IPS DF 6.9 (cell line): Measurements from ENCODE around the gene FBXO41.

Experiments used
- DNase-seq: peaks from one replicate; pipeline ENCODE4 v3.0.0-alpha.2; 2013; ENCODE audit warnings: low read depth, low spot score
- H3K27ac ChIP-seq: one replicate; pipeline ENCODE4 v1.5.1; 2013; ENCODE audit warnings: low read length, control low read depth
- H3K27me3 ChIP-seq: 2 replicates; pipeline ENCODE4 v1.6.1; 2013; ENCODE audit warnings: mild to moderate bottlenecking, low read length; ENCODE audit not compliant: control insufficient read depth, insufficient read depth
- H3K36me3 ChIP-seq: 2 replicates; pipeline ENCODE4 v1.6.1; 2013; ENCODE audit warnings: low read length; ENCODE audit not compliant: control insufficient read depth, insufficient read depth
- H3K4me1 ChIP-seq: 2 replicates; pipeline ENCODE4 v1.6.1; 2013; ENCODE audit warnings: low read length; ENCODE audit not compliant: control insufficient read depth, insufficient read depth
- H3K4me3 ChIP-seq: 2 replicates; pipeline ENCODE4 v1.5.1; 2013; ENCODE audit warnings: mild to moderate bottlenecking, low read length
- H3K9me3 ChIP-seq: 2 replicates; pipeline ENCODE4 v1.6.1; 2013; ENCODE audit warnings: low read length, inconsistent platforms; ENCODE audit not compliant: control insufficient read depth, insufficient read depth
- WGBS: extraction: QIAGEN DNeasy Blood & Tissue Kit; methylation state at CpG from one replicate; pipeline ENCODE4 v1.1.7; 2013; ENCODE audit warnings: mixed read lengths, missing lambda C conversion rate; ENCODE audit not compliant: insufficient read length, insufficient coverage; 5-methylcytosine and 5-hydroxymethylcytosine counted together

The FBXO41 gene

GRCh38 chr2:73244580-73244979, 39.7 kb downstream of the FBXO41 start:
- H3K9me3 ChIP-seq, result no peaks in the 10 kb centered on the region
- no CpG with 5 or more reads among the region's 3 CpGs for WGBS
- H3K4me3 ChIP-seq, result no peak overlapping the region
- no peak overlapping the region for H3K27ac ChIP-seq
- H3K4me1 ChIP-seq, result no peaks in the 10 kb centered on the region
- no peaks in the 10 kb centered on the region for H3K27me3 ChIP-seq
- peaks cover 52% of the 10 kb centered on the region for H3K36me3 ChIP-seq
- DNase-seq, result no peak

GRCh38 chr2:73243884-73244570, 40.3 kb downstream of the FBXO41 start:
- Histone ChIP-seq H3K4me3 (no peak overlapping the region), H3K9me3 (no peaks in the 10 kb centered on the region), H3K27ac (no peak overlapping the region), H3K27me3 (no peaks in the 10 kb centered on the region), H3K4me1 (no peaks in the 10 kb centered on the region), H3K36me3 (peaks cover 50% of the 10 kb centered on the region)
- DNase-seq, result no peak
- WGBS, result no CpG with 5 or more reads among the region's 5 CpGs

GRCh38 chr2:73239776-73240175, 44.5 kb downstream of the FBXO41 start:
- no peak for DNase-seq
- WGBS, result no CpG with 5 or more reads among the region's 3 CpGs
- no peak overlapping the region for H3K27ac ChIP-seq
- H3K4me3 ChIP-seq, result no peak overlapping the region
- H3K27me3 ChIP-seq, result no peaks in the 10 kb centered on the region
- H3K4me1 ChIP-seq, result no peaks in the 10 kb centered on the region; the same call in 1 of the 2 replicates
- H3K9me3 ChIP-seq, result no peaks in the 10 kb centered on the region
- peaks cover 18% of the 10 kb centered on the region for H3K36me3 ChIP-seq

- no peaks in the 10 kb centered on the region for H3K9me3 ChIP-seq
- WGBS, result no CpG with 5 or more reads among the region's 1 CpG
- H3K27me3 ChIP-seq, result no peaks in the 10 kb centered on the region
- no peaks in the 10 kb centered on the region; the same call in 1 of the 2 replicates for H3K4me1 ChIP-seq
- H3K27ac ChIP-seq, result no peak overlapping the region
- H3K4me3 ChIP-seq, result no peak overlapping the region
- H3K36me3 ChIP-seq, result peaks cover 10% of the 10 kb centered on the region
- no peak for DNase-seq
These were observed 45.3 kb downstream of the FBXO41 start for GRCh38 chr2:73238976-73239375.

- H3K4me1 ChIP-seq, result no peaks in the 10 kb centered on the region; the same call in 1 of the 2 replicates
- no peak overlapping the region for H3K4me3 ChIP-seq
- no peak for DNase-seq
- no peaks in the 10 kb centered on the region for H3K27me3 ChIP-seq
- H3K9me3 ChIP-seq, result no peaks in the 10 kb centered on the region
- H3K27ac ChIP-seq, result no peak overlapping the region
- peaks cover 9% of the 10 kb centered on the region; the same call in 1 of the 2 replicates for H3K36me3 ChIP-seq
- WGBS, result no CpG with 5 or more reads among the region's 3 CpGs
These were observed 46.1 kb downstream of the FBXO41 start for GRCh38 chr2:73238149-73238548.

GRCh38 chr2:73237168-73237567, 47.1 kb downstream of the FBXO41 start:
- Histone ChIP-seq H3K4me3 (no peak overlapping the region), H3K27me3 (no peaks in the 10 kb centered on the region), H3K4me1 (peaks cover 2% of the 10 kb centered on the region; the same call in 1 of the 2 replicates), H3K36me3 (peaks cover 4% of the 10 kb centered on the region; the same call in 1 of the 2 replicates), H3K9me3 (no peaks in the 10 kb centered on the region), H3K27ac (no peak overlapping the region)
- WGBS, result no CpG with 5 or more reads among the region's 1 CpG
- no peak for DNase-seq

GRCh38 chr2:73235315-73236028, 48.8 kb downstream of the FBXO41 start:
- Histone ChIP-seq H3K27ac (no peak overlapping the region), H3K36me3 (peaks cover 4% of the 10 kb centered on the region; the same call in 1 of the 2 replicates), H3K9me3 (no peaks in the 10 kb centered on the region), H3K4me3 (peak overlapping the region; percentile 78; the same call in 1 of the 2 replicates), H3K4me1 (peaks cover 2% of the 10 kb centered on the region; the same call in 1 of the 2 replicates), H3K27me3 (no peaks in the 10 kb centered on the region)
- no peak for DNase-seq
- no CpG with 5 or more reads among the region's 11 CpGs for WGBS

GRCh38 chr2:73233932-73234832, 50.1 kb downstream of the FBXO41 start, which contains the start of gene CCT7:
Gene CCT7, plus strand, starts transcription at chr2:73234308. Its CDS starts 71 bp downstream, at chr2:73234379.
- H3K36me3 ChIP-seq, result no peaks in the 10 kb centered on the region
- peak within 1 kb of the TSS; percentile 78 for H3K4me3 ChIP-seq
- DNase-seq, result peak; percentile 87
- H3K27me3 ChIP-seq, result no peaks in the 10 kb centered on the region
- H3K9me3 ChIP-seq, result no peaks in the 10 kb centered on the region
- H3K27ac ChIP-seq, result no peak within 1 kb of the TSS
- H3K4me1 ChIP-seq, result peaks cover 2% of the 10 kb centered on the region; the same call in 1 of the 2 replicates
- no CpG with 5 or more reads among the region's 69 CpGs for WGBS

GRCh38 chr2:73233154-73233931, 50.9 kb downstream of the FBXO41 start, which contains the start of gene PRADC1:
Gene PRADC1, minus strand, starts transcription at chr2:73233239. Its CDS starts 79 bp downstream, at chr2:73233160.
- peaks cover 2% of the 10 kb centered on the region; the same call in 1 of the 2 replicates for H3K4me1 ChIP-seq
- no peaks in the 10 kb centered on the region for H3K27me3 ChIP-seq
- no peaks in the 10 kb centered on the region for H3K9me3 ChIP-seq
- H3K36me3 ChIP-seq, result no peaks in the 10 kb centered on the region
- no peak within 1 kb of the TSS for H3K27ac ChIP-seq
- H3K4me3 ChIP-seq, result peak within 1 kb of the TSS; percentile 78
- peak; percentile 98 for DNase-seq
- WGBS, result no CpG with 5 or more reads among the region's 67 CpGs
